ENCODE data around the gene TMC4. TPM values are rescaled to one million over a fixed set of nuclear protein-coding genes. Genes with fewer than 3 reads are reported as not detected.
"Not testable (repeated sequence)": the region's sequence is repeated elsewhere in the genome, so short reads cannot be mapped to it uniquely, and the experiment has no call there.

The TMC4 gene
- polyA plus RNA-seq, 1 donor (not counting 4 experiments of a cell fraction or from before 2014, with no cell fraction given) = 1.5 TPM

- no peak overlapping the region for H3K9ac ChIP-seq (ENCODE audit: control insufficient read depth, extremely low read depth, insufficient read depth, low read length)
- H3K27me3 ChIP-seq (ENCODE audit: control insufficient read depth, extremely low read depth, insufficient read depth, low read length) = no peaks in the 10 kb centered on the region
- no peak overlapping the region for H3K27ac ChIP-seq (ENCODE audit: control insufficient read depth, insufficient read depth, low read length)
- H3K4me2 ChIP-seq (ENCODE audit: control insufficient read depth, extremely low read depth, insufficient read depth, low read depth, low read length) = no peak overlapping the region
- dilution Hi-C loops (cut with MboI; ENCODE audit: extremely low pct_ligation_motif_present, low sequenced_read_pairs) = no loop called here
- peaks cover 5% of the 10 kb centered on the region for H3K4me1 ChIP-seq (ENCODE audit: control insufficient read depth, extremely low read depth, insufficient read depth, low read length)
- DNase-seq (ENCODE audit: low read depth, low spot score) (no peak), FAIRE-seq (no peak)
- H3K36me3 ChIP-seq (ENCODE audit: control insufficient read depth in 2 of 2, extremely low read depth in 1 of 2, insufficient read depth in 2 of 2, low read length in 2 of 2) = peaks cover 29 to 30% of the 10 kb centered on the region in 2 experiments
- H3K9me1 ChIP-seq (ENCODE audit: control insufficient read depth, extremely low read depth, insufficient read depth, low read length) = no peaks in the 10 kb centered on the region
- peaks cover 5% of the 10 kb centered on the region for H4K20me1 ChIP-seq (ENCODE audit: control insufficient read depth, extremely low read depth, insufficient read depth, low read length)
- H3K4me3 ChIP-seq (ENCODE audit: control insufficient read depth in 2 of 3, extremely low read depth in 1 of 3, insufficient read depth in 2 of 3, low read depth in 1 of 3, low read length in 3 of 3) = no peak overlapping the region
- H3K79me2 ChIP-seq (ENCODE audit: control insufficient read depth, insufficient read depth, low read length) = peaks cover 19% of the 10 kb centered on the region
- H2AFZ ChIP-seq (ENCODE audit: control insufficient read depth, low read length) = no peak overlapping the region
- no peaks in the 10 kb centered on the region for H3K9me3 ChIP-seq (ENCODE audit: control insufficient read depth, low read depth, low read length)
- TF ChIP-seq CTCF (optimal IDR thresholded peaks at IDR 0.05 in 1 of 3, IDR thresholded peaks at IDR 0.05 in 1 of 3, conservative IDR thresholded peaks at IDR 0.05 in 1 of 3; ENCODE audit: extremely low read depth in 1 of 3, insufficient read depth in 2 of 3, low read length in 3 of 3) = no peak
- TF ChIP-seq EZH2 (IDR thresholded peaks at IDR 0.05; ENCODE audit: low read length) = no peak
Measured at GRCh38 chr19:54183431-54183830, 10.5 kb upstream of the TMC4 start.

- H3K27ac ChIP-seq (ENCODE audit: control insufficient read depth, insufficient read depth, low read length); DNase-seq (ENCODE audit: low read depth, low spot score); H3K27me3 ChIP-seq (ENCODE audit: control insufficient read depth, extremely low read depth, insufficient read depth, low read length); dilution Hi-C loops (cut with MboI; ENCODE audit: extremely low pct_ligation_motif_present, low sequenced_read_pairs); H3K9me1 ChIP-seq (ENCODE audit: control insufficient read depth, extremely low read depth, insufficient read depth, low read length); FAIRE-seq; H3K4me3 ChIP-seq (ENCODE audit: control insufficient read depth in 2 of 3, extremely low read depth in 1 of 3, insufficient read depth in 2 of 3, low read depth in 1 of 3, low read length in 3 of 3); H3K9me3 ChIP-seq (ENCODE audit: control insufficient read depth, low read depth, low read length); H4K20me1 ChIP-seq (ENCODE audit: control insufficient read depth, extremely low read depth, insufficient read depth, low read length); H3K9ac ChIP-seq (ENCODE audit: control insufficient read depth, extremely low read depth, insufficient read depth, low read length); H2AFZ ChIP-seq (ENCODE audit: control insufficient read depth, low read length); H3K79me2 ChIP-seq (ENCODE audit: control insufficient read depth, insufficient read depth, low read length); H3K4me2 ChIP-seq (ENCODE audit: control insufficient read depth, extremely low read depth, insufficient read depth, low read depth, low read length); H3K4me1 ChIP-seq (ENCODE audit: control insufficient read depth, extremely low read depth, insufficient read depth, low read length): not testable (repeated sequence)
- H3K36me3 ChIP-seq (ENCODE audit: control insufficient read depth in 2 of 2, extremely low read depth in 1 of 2, insufficient read depth in 2 of 2, low read length in 2 of 2) = peaks cover 27 to 30% of the 10 kb centered on the region in 2 experiments
Measured at GRCh38 chr19:54181894-54182293, 8.9 kb upstream of the TMC4 start.

GRCh38 chr19:54180691-54181091 lies 7.7 kb upstream of the TMC4 start:
- H3K9ac ChIP-seq (ENCODE audit: control insufficient read depth, extremely low read depth, insufficient read depth, low read length) = no peak overlapping the region
- H3K9me1 ChIP-seq (ENCODE audit: control insufficient read depth, extremely low read depth, insufficient read depth, low read length) = no peaks in the 10 kb centered on the region
- H3K27me3 ChIP-seq (ENCODE audit: control insufficient read depth, extremely low read depth, insufficient read depth, low read length) = no peaks in the 10 kb centered on the region
- no peak overlapping the region for H3K4me2 ChIP-seq (ENCODE audit: control insufficient read depth, extremely low read depth, insufficient read depth, low read depth, low read length)
- dilution Hi-C loops (cut with MboI; ENCODE audit: extremely low pct_ligation_motif_present, low sequenced_read_pairs) = no loop called here
- no peaks in the 10 kb centered on the region for H3K9me3 ChIP-seq (ENCODE audit: control insufficient read depth, low read depth, low read length)
- H3K4me3 ChIP-seq (ENCODE audit: control insufficient read depth in 2 of 3, extremely low read depth in 1 of 3, insufficient read depth in 2 of 3, low read depth in 1 of 3, low read length in 3 of 3) = no peak overlapping the region
- peaks cover 23% of the 10 kb centered on the region in 2 experiments for H3K36me3 ChIP-seq (ENCODE audit: control insufficient read depth in 2 of 2, extremely low read depth in 1 of 2, insufficient read depth in 2 of 2, low read length in 2 of 2)
- no peak for DNase-seq (ENCODE audit: low read depth, low spot score)
- H3K79me2 ChIP-seq (ENCODE audit: control insufficient read depth, insufficient read depth, low read length) = peaks cover 2% of the 10 kb centered on the region
- TF ChIP-seq CTCF (optimal IDR thresholded peaks at IDR 0.05 in 1 of 3, IDR thresholded peaks at IDR 0.05 in 1 of 3, conservative IDR thresholded peaks at IDR 0.05 in 1 of 3; ENCODE audit: extremely low read depth in 1 of 3, insufficient read depth in 2 of 3, low read length in 3 of 3) (no peak), EZH2 (IDR thresholded peaks at IDR 0.05; ENCODE audit: low read length) (no peak)
- no peak for FAIRE-seq
- H3K4me1 ChIP-seq (ENCODE audit: control insufficient read depth, extremely low read depth, insufficient read depth, low read length) = no peaks in the 10 kb centered on the region
- no peak overlapping the region for H2AFZ ChIP-seq (ENCODE audit: control insufficient read depth, low read length)
- peaks cover 5% of the 10 kb centered on the region for H4K20me1 ChIP-seq (ENCODE audit: control insufficient read depth, extremely low read depth, insufficient read depth, low read length)
- H3K27ac ChIP-seq (ENCODE audit: control insufficient read depth, insufficient read depth, low read length) = no peak overlapping the region
